Loucy (cell line): Measurements from ENCODE around the gene RC3H2.
A peak's percentile ranks its signal among the peaks of the same experiment; 100 is the strongest.

Experiments
- H2AFZ ChIP-seq: fragments of 200-600 bp; sonication (generic); 2 replicates; pipeline ENCODE4 v1.6.0; 2016; ENCODE audit warnings: antibody characterized with exemption, mild to moderate bottlenecking, low read length, moderate library complexity
- H3F3A ChIP-seq: fragments of 200-600 bp; 2 replicates; pipeline ENCODE4 v1.6.0; 2016; ENCODE audit warnings: antibody characterized with exemption, low read depth, mild to moderate bottlenecking
- H3K27me3 ChIP-seq: fragments of 200-600 bp; sonication (generic); 2 replicates; pipeline ENCODE4 v1.6.1; 2014; ENCODE audit warnings: low read length, mild to moderate bottlenecking; ENCODE audit not compliant: insufficient read depth, poor library complexity, severe bottlenecking
- H3K36me3 ChIP-seq: fragments of 200-600 bp; sonication (generic); 2 replicates; pipeline ENCODE4 v1.6.1; 2016; ENCODE audit warnings: low read length; ENCODE audit not compliant: insufficient read depth
- H3K4me1 ChIP-seq: fragments of 200-600 bp; sonication (generic); 2 replicates; pipeline ENCODE4 v1.5.1; 2014; ENCODE audit warnings: low read length, mild to moderate bottlenecking; ENCODE audit not compliant: insufficient read depth, poor library complexity, severe bottlenecking
- H3K4me2 ChIP-seq: fragments of 200-600 bp; sonication (generic); 2 replicates; pipeline ENCODE4 v1.6.0; 2014; ENCODE audit warnings: antibody characterized with exemption, low read length, low read depth, mild to moderate bottlenecking; ENCODE audit not compliant: poor library complexity, severe bottlenecking
- H3K4me3 ChIP-seq: fragments of 200-600 bp; sonication (generic); 2 replicates; pipeline ENCODE4 v1.5.1; 2014; ENCODE audit warnings: low read length, mild to moderate bottlenecking, mixed read lengths; ENCODE audit not compliant: poor library complexity, severe bottlenecking
- H3K79me2 ChIP-seq: fragments of 200-600 bp; sonication (generic); 2 replicates; pipeline ENCODE4 v1.6.1; 2014; ENCODE audit warnings: low read length; ENCODE audit not compliant: insufficient read depth
- H3K9ac ChIP-seq: fragments of 200-600 bp; sonication (generic); 2 replicates; pipeline ENCODE4 v1.6.0; 2014; ENCODE audit warnings: mild to moderate bottlenecking, low read depth, low read length, moderate library complexity; ENCODE audit not compliant: poor library complexity, severe bottlenecking
- H3K9me2 ChIP-seq: fragments of 200-600 bp; sonication (generic); replicated peaks from 2 replicates; pipeline ENCODE4 v1.6.1; 2016; ENCODE audit warnings: low read depth, low read length, mixed read lengths
- H3K9me3 ChIP-seq: fragments of 200-600 bp; sonication (generic); 2 replicates; pipeline ENCODE4 v1.6.1; 2014; ENCODE audit warnings: mild to moderate bottlenecking, antibody characterized with exemption, low read length, low read depth; ENCODE audit not compliant: insufficient read depth
- H4K20me1 ChIP-seq: fragments of 200-600 bp; sonication (generic); 2 replicates; pipeline ENCODE4 v1.6.0; 2014; ENCODE audit warnings: antibody characterized with exemption, low read length, mild to moderate bottlenecking; ENCODE audit not compliant: insufficient read depth, poor library complexity, severe bottlenecking
- EZH2phosphoT487 ChIP-seq: fragments of 200-600 bp; IDR thresholded peaks from 2 replicates; pipeline ENCODE4 v1.6.1; 2018; ENCODE audit warnings: antibody characterized with exemption, mild to moderate bottlenecking, moderate library complexity, borderline replicate concordance
- TF ChIP-seq, protein P1 (sequence below): fragments of 200-600 bp; sonication (generic); conservative IDR thresholded peaks from 2 replicates; pipeline ENCODE4 v1.5.1; 2014; ENCODE audit warnings: mild to moderate bottlenecking, antibody characterized with exemption, low read length

RC3H2 gene

DNA sequence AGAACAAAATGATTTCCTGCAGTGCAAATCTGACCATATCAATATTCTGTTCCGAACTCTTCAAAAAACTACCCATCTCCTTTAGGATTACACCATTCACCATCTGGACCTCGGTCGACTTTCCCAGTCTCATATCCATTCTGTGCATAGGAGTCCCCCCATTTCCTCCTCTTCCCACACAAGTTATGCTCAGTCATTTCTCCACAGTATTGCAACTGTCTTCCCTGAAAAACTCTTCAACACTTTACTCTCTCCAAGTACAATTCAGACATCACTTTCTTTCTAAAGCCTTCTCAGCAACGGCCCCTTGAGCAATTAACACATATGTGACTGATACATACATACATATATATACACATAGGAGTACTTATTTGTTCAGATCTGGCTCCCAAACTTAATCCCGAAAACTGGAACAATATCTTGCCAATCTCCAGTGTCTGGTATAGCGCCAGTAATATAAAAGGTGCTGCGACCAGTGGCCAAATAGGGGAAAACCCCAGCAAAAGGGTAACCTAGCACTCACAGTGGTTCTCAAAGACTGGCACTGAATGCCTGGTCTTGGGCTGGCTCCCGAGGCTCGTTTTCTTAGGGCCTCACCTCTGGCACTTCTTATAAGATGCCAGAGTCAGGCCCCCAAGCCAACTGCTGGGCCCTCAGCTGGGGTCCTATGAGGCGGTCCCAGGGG, 25.5 kb upstream of the RC3H2 start:
- peaks cover 65% of the 10 kb centered on the region for H3K79me2 ChIP-seq
- H2AFZ ChIP-seq: peak overlapping the region; percentile 93
- no peaks in the 10 kb centered on the region for H3K9me2 ChIP-seq
- peak overlapping the region; percentile 86 for H3K9ac ChIP-seq
- H3F3A ChIP-seq: no peaks in the 10 kb centered on the region
- no peaks in the 10 kb centered on the region for H3K36me3 ChIP-seq
- H3K4me3 ChIP-seq: peak overlapping the region; percentile 84
- no peaks in the 10 kb centered on the region for H4K20me1 ChIP-seq
- peaks cover 43% of the 10 kb centered on the region for H3K4me1 ChIP-seq
- peak overlapping the region; percentile 88 for H3K4me2 ChIP-seq
- H3K27me3 ChIP-seq: no peaks in the 10 kb centered on the region
- TF ChIP-seq EZH2phosphoT487: no peak
- TF ChIP-seq, protein P1, sequence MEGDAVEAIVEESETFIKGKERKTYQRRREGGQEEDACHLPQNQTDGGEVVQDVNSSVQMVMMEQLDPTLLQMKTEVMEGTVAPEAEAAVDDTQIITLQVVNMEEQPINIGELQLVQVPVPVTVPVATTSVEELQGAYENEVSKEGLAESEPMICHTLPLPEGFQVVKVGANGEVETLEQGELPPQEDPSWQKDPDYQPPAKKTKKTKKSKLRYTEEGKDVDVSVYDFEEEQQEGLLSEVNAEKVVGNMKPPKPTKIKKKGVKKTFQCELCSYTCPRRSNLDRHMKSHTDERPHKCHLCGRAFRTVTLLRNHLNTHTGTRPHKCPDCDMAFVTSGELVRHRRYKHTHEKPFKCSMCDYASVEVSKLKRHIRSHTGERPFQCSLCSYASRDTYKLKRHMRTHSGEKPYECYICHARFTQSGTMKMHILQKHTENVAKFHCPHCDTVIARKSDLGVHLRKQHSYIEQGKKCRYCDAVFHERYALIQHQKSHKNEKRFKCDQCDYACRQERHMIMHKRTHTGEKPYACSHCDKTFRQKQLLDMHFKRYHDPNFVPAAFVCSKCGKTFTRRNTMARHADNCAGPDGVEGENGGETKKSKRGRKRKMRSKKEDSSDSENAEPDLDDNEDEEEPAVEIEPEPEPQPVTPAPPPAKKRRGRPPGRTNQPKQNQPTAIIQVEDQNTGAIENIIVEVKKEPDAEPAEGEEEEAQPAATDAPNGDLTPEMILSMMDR: no peak; the same call in 1 of the 2 replicates
- no peaks in the 10 kb centered on the region for H3K9me3 ChIP-seq

GRCh38 chr9:122929796-122930354, 24.7 kb upstream of the RC3H2 start:
- Histone ChIP-seq H3K9ac (peak overlapping the region; percentile 86), H3K9me2 (no peaks in the 10 kb centered on the region), H3F3A (no peaks in the 10 kb centered on the region), H3K9me3 (no peaks in the 10 kb centered on the region), H3K27me3 (no peaks in the 10 kb centered on the region), H3K4me1 (peaks cover 41% of the 10 kb centered on the region), H3K36me3 (no peaks in the 10 kb centered on the region), H3K4me2 (peak overlapping the region; percentile 88), H3K79me2 (peaks cover 59% of the 10 kb centered on the region), H4K20me1 (no peaks in the 10 kb centered on the region), H2AFZ (no peak overlapping the region), H3K4me3 (peak overlapping the region; percentile 84)
- TF ChIP-seq, protein P1: no peak
- TF ChIP-seq EZH2phosphoT487: no peak

GRCh38 chr9:122923947-122924346, 18.8 kb upstream of the RC3H2 start:
- Histone ChIP-seq H3F3A (no peaks in the 10 kb centered on the region), H3K4me3 (no peak overlapping the region), H4K20me1 (no peaks in the 10 kb centered on the region), H3K27me3 (no peaks in the 10 kb centered on the region), H3K9me3 (no peaks in the 10 kb centered on the region), H3K9ac (no peak overlapping the region), H3K79me2 (peaks cover 18% of the 10 kb centered on the region), H2AFZ (no peak overlapping the region), H3K36me3 (peaks cover 3% of the 10 kb centered on the region; the same call in 1 of the 2 replicates), H3K4me2 (no peak overlapping the region), H3K4me1 (peaks cover 7% of the 10 kb centered on the region), H3K9me2 (no peaks in the 10 kb centered on the region)
- TF ChIP-seq, protein P1: no peak
- TF ChIP-seq EZH2phosphoT487: no peak
